ENCODE measurements around the gene SORL1.

Gene SORL1

GRCh38 chr11:121535129-121535796, 83.1 kb downstream of the SORL1 start:
- H3K27me3 ChIP-seq (replicated peaks): no peaks in the 10 kb centered on the region
- in situ Hi-C loops (cut with HindIII; ENCODE audit: low pct_ligation_motif_present, low sequenced_read_pairs): no loop called here
- H3K27ac ChIP-seq: no peak overlapping the region
- H3K36me3 ChIP-seq (replicated peaks): no peaks in the 10 kb centered on the region
- no peak overlapping the region for H3K4me3 ChIP-seq (ENCODE audit: low read depth, low read length)
- DNase-seq: no peak
- TF ChIP-seq CTCF (IDR thresholded peaks at IDR 0.05; ENCODE audit: low read depth, low read length, missing control alignments): no peak

- in situ Hi-C loops (cut with HindIII; ENCODE audit: low pct_ligation_motif_present, low sequenced_read_pairs): no loop called here
- no peak overlapping the region for H3K4me3 ChIP-seq (ENCODE audit: low read depth, low read length)
- TF ChIP-seq CTCF (IDR thresholded peaks at IDR 0.05; ENCODE audit: low read depth, low read length, missing control alignments): no peak
- H3K27ac ChIP-seq: no peak overlapping the region
- H3K27me3 ChIP-seq (replicated peaks): no peaks in the 10 kb centered on the region
- no peak for DNase-seq
- H3K36me3 ChIP-seq (replicated peaks): no peaks in the 10 kb centered on the region
These were observed 84.0 kb downstream of the SORL1 start for GRCh38 chr11:121536126-121536525.

GRCh38 chr11:121538054-121538453, 85.9 kb downstream of the SORL1 start:
- Histone ChIP-seq H3K27ac (no peak overlapping the region), H3K4me3 (ENCODE audit: low read depth, low read length) (no peak overlapping the region), H3K27me3 (replicated peaks) (no peaks in the 10 kb centered on the region), H3K36me3 (replicated peaks) (no peaks in the 10 kb centered on the region)
- no peak for DNase-seq
- in situ Hi-C loops (cut with HindIII; ENCODE audit: low pct_ligation_motif_present, low sequenced_read_pairs): no loop called here
- TF ChIP-seq CTCF (IDR thresholded peaks at IDR 0.05; ENCODE audit: low read depth, low read length, missing control alignments): no peak

GRCh38 chr11:121539000-121539399, 86.9 kb downstream of the SORL1 start:
- no peaks in the 10 kb centered on the region for H3K27me3 ChIP-seq (replicated peaks)
- H3K4me3 ChIP-seq (ENCODE audit: low read depth, low read length): no peak overlapping the region
- in situ Hi-C loops (cut with HindIII; ENCODE audit: low pct_ligation_motif_present, low sequenced_read_pairs): no loop called here
- TF ChIP-seq CTCF (IDR thresholded peaks at IDR 0.05; ENCODE audit: low read depth, low read length, missing control alignments): no peak
- no peaks in the 10 kb centered on the region for H3K36me3 ChIP-seq (replicated peaks)
- DNase-seq: no peak
- H3K27ac ChIP-seq: no peak overlapping the region

GRCh38 chr11:121540627-121541026, 88.5 kb downstream of the SORL1 start:
- no peaks in the 10 kb centered on the region for H3K36me3 ChIP-seq (replicated peaks)
- H3K27me3 ChIP-seq (replicated peaks): no peaks in the 10 kb centered on the region
- DNase-seq: no peak
- H3K4me3 ChIP-seq (ENCODE audit: low read depth, low read length): no peak overlapping the region
- no peak for TF ChIP-seq CTCF (IDR thresholded peaks at IDR 0.05; ENCODE audit: low read depth, low read length, missing control alignments)
- H3K27ac ChIP-seq: no peak overlapping the region
- in situ Hi-C loops (cut with HindIII; ENCODE audit: low pct_ligation_motif_present, low sequenced_read_pairs): no loop called here

GRCh38 chr11:121543836-121544380, 91.8 kb downstream of the SORL1 start:
- Histone ChIP-seq H3K27me3 (replicated peaks) (no peaks in the 10 kb centered on the region), H3K36me3 (replicated peaks) (no peaks in the 10 kb centered on the region), H3K27ac (no peak overlapping the region), H3K4me3 (ENCODE audit: low read depth, low read length) (no peak overlapping the region)
- in situ Hi-C loops (cut with HindIII; ENCODE audit: low pct_ligation_motif_present, low sequenced_read_pairs): no loop called here
- TF ChIP-seq CTCF (IDR thresholded peaks at IDR 0.05; ENCODE audit: low read depth, low read length, missing control alignments): no peak
- DNase-seq: no peak

All from brain microvascular endothelial cell (primary cell).